Stimulated activated CD4-positive, alpha-beta T cell treated with anti-CD3 and anti-CD28 coated beads, TNF-alpha, amount 100 ng/mL, for 24 hours (primary cell): Measurements from ENCODE around the gene PTGDS.
A peak's percentile ranks its signal among the peaks of the same experiment; 100 is the strongest.

ENCODE experiments used
- DNase-seq, 3 experiments: peaks; one replicate each; pipeline ENCODE4 v3.0.0-alpha.2; 2020; ENCODE audit warnings: low read depth in 3 of 3

The PTGDS gene

DNA sequence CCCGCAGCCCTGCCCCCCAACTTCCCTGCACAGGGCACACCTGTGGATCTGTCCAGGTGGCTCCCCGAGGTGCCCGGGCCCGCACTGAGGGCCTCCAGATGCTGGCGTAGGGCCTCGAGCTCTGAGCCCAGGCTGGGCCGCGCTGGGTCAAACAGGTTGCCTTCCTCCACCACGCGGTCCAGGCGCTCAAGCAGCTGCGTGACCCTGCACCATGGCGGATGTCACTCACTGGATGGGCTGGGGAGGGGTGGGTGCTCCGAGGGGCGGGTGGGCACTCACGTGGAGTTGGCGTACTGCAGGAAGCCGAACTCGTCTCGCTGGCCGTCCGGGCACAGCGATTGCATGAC, 45.3 kb downstream of the PTGDS start:
- no peak for DNase-seq

DNA sequence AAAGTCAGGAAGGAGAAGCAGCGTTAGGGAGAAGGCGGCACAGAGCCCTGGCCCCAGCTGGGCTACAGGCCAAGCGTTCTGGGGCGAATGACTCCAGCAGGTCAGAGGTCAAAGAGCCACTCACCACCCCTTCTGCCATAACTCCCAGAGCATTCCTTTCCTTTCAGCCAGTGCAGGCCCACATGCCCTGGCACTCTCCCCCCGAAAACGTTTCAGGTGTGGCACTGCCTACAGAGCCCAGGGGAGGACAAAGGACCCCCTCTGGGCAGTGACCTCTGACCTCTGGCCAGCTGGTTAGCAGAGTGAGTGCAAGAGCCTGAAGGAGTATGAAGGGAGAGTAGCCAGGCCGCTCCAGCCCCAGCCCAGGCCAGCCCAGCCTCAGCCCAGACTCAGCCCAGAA, 45.9 kb downstream of the PTGDS start:
- DNase-seq, result no peak

DNA sequence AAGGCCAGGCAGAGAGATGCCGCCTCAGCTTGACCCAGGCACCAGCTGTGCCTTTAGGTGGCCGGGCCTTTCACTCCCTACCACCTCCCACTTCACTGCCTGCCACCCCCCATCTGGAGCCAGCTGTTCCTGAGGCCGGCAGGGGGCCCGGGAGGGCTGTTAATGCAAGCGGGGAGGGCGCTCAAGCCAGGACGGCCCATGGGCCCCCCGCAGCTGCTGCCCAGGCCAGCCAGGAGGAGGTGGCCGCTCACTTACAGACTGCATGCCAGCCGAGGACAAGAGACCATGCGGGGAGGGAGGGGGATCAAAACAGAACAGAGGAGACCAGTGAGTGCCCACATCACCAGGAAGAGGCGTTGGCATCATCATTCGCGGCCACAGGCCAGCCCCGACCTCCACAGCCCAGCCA, 46.3 kb downstream of the PTGDS start:
- no peak for DNase-seq

DNA sequence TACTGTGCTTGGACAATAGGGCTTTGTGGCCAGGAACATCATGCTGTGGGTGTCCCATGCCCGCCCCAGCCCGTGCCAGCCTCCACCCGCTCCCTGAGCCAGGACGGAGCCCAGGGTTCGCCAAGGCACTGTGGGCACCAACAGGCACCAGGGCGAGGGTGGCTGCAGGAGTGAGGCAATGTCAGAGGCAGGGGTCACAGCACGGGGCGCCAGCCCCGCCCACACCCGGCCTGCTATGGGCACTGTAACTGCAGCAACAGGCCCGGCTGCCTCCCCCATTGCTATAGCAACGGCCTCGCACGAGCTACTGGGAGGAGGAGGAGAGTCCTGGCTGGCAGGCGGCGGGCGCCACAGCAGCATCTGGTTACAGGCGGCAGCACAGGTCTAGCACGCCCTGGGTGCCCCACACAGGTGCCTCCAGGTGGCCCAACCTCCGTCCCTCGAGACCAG, 48.2 kb downstream of the PTGDS start:
- DNase-seq, result no peak

DNA sequence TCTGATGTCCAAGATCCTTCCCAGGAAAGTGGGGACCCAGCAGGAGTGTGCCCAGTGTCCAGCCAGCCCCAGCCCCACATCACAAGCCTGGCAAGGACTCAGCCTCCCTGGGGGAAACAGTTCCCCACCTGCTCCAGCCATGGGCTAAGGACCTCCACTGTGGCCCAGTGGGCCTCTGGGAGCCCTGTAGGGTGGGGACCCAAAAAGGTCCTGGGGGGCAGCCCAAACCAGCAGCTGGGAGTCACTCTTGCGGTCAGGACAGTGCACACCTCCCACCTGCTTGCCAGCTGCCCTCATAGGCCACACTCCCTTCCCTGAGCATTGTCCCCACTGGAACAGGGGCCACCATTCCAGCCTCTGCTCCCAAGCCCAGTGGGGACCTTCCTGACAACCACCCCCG, 49.1 kb downstream of the PTGDS start:
- no peak for DNase-seq

DNA sequence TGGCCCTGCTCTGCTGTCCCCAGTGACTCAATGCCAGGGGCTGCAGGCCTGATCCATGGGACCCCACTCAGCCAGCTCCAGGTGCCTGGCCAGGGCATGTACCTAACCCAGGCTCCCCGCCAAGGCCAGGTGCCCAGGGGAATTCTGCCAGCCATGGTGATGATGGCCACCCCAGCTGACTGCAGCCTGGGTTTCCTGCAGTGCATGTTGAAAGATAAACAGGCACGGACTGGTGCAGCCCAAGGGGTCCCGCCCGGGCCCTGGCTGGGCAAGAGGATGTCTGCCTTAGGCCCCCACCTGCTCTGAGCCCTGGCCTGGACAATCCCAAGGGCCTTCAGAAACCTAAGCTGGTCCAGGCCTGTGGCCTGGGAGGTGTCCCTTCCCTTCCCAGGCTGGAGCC, 49.5 kb downstream of the PTGDS start:
- DNase-seq, result no peak

DNA sequence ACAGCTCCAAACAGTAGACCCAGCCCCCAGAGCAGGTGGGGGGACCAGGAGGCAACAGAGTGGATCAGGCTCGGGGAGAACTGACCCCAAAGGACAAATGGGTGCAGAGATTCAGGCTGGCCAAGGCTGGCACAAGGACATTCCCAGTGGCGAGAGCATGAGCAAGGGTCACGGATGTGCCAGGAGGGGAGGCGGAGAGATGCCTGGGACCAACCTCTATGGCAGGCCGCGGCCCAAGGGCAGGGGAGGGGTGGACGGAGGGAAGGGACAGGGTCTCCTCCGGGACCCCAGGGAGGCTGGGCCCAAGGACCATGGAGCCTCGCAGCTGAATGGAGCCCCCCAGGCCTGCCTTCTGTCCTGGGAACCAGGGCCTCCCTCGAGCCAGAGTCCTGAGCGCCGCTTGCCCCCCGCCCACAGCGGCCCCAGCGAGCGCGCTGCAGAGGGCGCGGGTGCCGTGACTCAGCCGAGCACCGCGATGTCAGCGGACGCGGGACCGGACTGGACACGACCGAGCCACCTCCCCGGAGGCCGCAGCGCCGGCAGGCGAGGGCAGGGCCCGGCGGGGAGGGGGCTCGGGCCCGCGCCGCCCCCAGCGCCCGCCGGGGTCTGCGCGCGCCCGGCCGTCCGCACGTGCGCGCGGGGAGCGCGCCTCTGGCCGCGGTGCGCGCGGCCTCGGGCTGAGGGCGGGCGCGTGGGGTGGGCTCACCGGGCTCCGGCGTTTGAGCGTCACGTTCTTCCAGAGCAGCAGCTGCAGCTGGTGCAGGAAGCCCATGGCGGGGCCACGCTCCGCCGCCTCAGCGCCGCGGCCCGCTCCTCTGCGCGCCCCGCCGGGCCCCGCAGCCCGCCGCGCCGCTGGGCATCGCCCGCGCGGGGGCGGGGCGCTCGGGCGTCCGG, 50.3 kb downstream of the PTGDS start, which contains the start of gene ABCA2:
Gene ABCA2 (minus strand): TSS at position 869 of the 894 bp plus-strand sequence. CDS start 97 bp downstream, at position 772.
- DNase-seq, result no peak

DNA sequence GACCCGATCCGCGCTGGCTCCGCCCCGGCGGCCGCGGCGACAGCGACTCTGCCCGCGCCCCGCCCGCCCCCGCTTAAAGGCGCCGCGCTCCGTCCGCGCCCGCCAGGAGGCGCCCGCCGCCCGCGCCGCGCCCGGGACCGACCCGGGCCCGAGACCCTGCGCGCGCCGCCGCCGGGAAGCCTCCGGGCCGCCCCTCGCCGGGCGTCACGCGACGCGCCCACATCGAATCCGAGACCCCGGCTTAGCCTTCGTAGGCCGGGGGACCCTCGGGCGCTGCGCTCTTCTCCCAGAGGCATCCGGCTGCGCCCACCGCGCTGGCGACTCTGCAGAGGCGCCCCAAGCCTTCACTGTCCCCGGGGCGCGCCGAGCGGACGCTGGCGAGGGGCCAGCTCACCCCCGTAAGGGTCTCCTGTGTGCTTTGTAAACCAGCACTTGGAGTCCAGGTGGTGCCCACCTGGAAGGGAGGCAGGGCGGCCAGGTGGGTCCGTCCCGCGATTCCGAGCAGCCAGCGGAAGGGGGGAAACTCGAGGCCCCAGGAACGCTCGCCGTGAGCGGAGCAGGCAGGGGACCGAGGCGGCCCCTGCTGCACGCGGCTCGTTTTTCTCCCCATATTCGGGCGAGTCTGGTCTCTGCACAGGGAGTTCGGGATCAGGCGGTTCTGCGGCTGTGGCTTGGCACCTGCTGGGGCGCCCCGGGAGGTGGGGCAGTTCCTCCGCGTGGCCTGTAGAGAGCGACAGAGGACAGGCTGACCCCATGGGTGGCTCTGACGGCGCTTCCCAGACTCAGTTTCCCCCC, 51.2 kb downstream of the PTGDS start:
- DNase-seq, result peak in 2 of 3 experiments; percentile 45 to 67

DNA sequence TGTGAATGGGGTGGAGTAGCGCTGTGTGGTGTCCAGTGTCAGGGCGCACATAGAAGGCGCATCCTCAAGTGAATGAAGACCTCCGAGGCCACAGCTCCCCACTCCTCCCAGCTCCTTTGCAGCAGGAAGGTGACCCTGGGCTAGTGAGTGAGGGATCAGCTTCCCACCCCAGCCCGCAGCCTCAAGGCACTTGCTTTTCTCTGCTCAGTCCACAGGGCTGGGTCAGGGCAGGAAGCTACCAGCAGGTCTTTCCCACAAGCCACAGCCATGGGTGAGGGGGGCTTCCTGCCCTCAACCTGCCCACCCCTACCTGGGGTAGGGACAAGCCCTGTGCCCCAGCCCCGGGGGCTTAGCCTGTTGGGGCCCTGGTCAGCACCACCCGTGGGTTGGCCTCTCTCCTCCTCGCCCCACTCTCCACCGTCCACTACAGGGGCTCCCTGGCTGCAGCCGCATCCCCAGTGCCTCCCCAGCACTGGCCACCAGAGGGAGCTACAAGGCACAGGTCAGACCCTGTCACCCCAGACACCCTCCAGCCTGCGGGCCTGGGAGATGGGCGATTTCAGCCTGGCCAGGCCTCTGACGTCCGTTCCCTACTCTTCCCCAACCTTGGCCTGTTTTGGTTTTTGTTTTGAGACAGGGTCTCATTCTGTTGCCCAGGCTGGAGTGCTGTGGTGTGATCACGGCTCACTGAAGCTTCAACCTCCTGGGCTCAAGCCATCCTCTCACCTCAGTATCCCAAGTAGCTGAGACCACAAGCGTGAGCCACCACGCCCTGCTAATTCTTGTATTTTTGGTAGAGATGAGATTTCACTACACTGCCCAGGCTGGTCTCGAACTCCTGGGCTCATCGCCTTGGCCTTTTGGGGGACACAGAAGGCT, 52.0 kb downstream of the PTGDS start:
- DNase-seq, result peak; percentile 35 to 73 (median 52)

DNA sequence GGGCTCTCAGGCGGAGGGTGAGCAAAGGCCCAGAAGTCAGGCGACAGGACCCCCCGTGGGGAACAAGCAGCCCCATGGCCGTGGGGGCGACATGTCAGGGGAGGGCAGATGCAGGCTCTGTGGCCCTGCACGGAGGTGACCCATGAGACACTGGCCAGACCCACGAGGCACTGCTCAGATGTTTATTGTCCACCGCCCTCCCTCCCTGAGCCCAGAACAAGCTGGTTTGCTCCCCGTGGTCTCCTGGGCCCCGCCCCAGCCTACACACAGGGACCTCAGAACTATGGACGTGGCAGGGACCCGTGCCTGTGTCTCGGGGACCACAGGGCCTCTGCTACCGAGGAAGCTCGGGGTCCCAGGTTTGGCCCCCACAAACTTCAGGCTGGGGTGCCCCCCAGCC, 52.7 kb downstream of the PTGDS start:
- no peak for DNase-seq

DNA sequence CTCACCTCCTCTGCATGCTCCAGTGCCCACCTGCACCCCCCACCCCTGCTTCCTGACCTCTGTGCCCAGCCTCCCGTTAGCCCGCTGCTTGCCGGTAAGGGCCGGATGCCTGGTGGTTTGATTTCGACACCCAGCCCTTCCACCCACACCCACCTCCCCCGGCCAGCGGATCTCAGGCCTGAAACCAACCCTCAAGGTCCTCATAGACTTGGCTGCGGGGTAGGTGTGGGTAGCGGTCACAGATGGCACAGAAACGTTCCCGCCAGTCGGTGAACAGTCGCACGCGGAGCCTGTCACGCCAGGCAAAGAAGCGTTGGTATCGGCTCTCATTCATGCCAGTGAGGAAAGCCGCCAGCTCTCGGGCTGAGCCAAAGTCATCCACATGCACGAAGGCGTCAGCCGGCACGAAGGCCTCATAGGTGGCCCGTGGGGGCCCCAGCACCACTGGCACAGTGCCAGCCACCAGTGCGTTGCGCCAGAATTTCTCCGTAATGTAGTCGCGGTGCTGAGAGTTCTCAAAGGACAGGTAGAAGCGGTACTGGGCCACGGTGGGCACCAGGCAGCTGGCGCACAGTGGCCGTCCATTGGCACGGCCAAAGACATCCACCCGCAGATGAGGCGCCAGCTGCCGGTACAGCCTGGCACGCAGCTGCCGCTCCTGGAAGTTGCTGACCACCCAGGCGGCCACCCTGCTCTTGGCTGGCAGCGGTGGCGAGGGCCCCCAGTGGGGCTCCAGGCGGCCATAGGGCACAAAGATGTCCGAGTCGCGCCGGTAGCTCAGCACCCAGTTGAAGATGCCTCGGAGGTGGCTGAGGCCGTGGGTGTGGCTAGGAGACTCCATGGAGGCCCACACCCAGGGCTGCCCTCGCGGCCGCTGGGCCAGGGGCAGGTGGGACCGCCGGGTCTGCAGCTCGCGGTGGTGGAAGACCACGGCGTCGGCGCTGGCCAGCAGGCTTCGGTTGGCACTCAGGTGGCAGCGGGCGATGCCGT, 53.5 kb downstream of the PTGDS start:
- peak in 1 of 3 experiments; percentile 46 for DNase-seq
